GM21515 (cell line): ENCODE data around the gene ZCCHC24.

ENCODE experiments used
- ATAC-seq: cut with Tn5 transposase; IDR thresholded peaks from one replicate; pipeline ENCODE4 v1.9.1; 2021; ENCODE audit not compliant: unreplicated experiment

ZCCHC24 gene

GRCh38 chr10:79372871-79373270, 72.6 kb downstream of the ZCCHC24 start:
- ATAC-seq: no peak

GRCh38 chr10:79367426-79368189, 77.8 kb downstream of the ZCCHC24 start:
- ATAC-seq: no peak

GRCh38 chr10:79361726-79362397, 83.6 kb downstream of the ZCCHC24 start:
- ATAC-seq: no peak

GRCh38 chr10:79360499-79361342, 84.7 kb downstream of the ZCCHC24 start:
- no peak for ATAC-seq

- ATAC-seq: no peak
Measured at GRCh38 chr10:79359816-79360498, 85.5 kb downstream of the ZCCHC24 start.

GRCh38 chr10:79358811-79359210, 86.6 kb downstream of the ZCCHC24 start:
- no peak for ATAC-seq

- ATAC-seq: no peak
Measured at GRCh38 chr10:79357180-79357579, 88.2 kb downstream of the ZCCHC24 start.

- no peak for ATAC-seq
Measured at GRCh38 chr10:79356104-79356503, 89.3 kb downstream of the ZCCHC24 start.

GRCh38 chr10:79355420-79356017, 89.9 kb downstream of the ZCCHC24 start:
- ATAC-seq: no peak

- no peak for ATAC-seq
Measured at GRCh38 chr10:79354615-79355014, 90.8 kb downstream of the ZCCHC24 start.

GRCh38 chr10:79354141-79354540, 91.3 kb downstream of the ZCCHC24 start:
- ATAC-seq: no peak

GRCh38 chr10:79353726-79354125, 91.7 kb downstream of the ZCCHC24 start:
- no peak for ATAC-seq

- ATAC-seq: no peak
Measured at GRCh38 chr10:79353000-79353406, 92.4 kb downstream of the ZCCHC24 start.

- no peak for ATAC-seq
Measured at GRCh38 chr10:79352035-79352877, 93.2 kb downstream of the ZCCHC24 start.

- ATAC-seq: no peak
Measured at GRCh38 chr10:79351332-79351731, 94.1 kb downstream of the ZCCHC24 start.

GRCh38 chr10:79350407-79351154, 94.8 kb downstream of the ZCCHC24 start:
- ATAC-seq: no peak

- no peak for ATAC-seq
Measured at GRCh38 chr10:79349766-79350406, 95.5 kb downstream of the ZCCHC24 start.

GRCh38 chr10:79349072-79349491, 96.3 kb downstream of the ZCCHC24 start:
- no peak for ATAC-seq

- ATAC-seq: no peak
Measured at GRCh38 chr10:79348640-79348988, 96.8 kb downstream of the ZCCHC24 start.
